ENCODE measurements around the gene MRPL23. TPM values are rescaled to one million over a fixed set of nuclear protein-coding genes. Genes with fewer than 3 reads are reported as not detected.

MRPL23 gene
- total RNA-seq, 1 donor from 2014 or later = 148 TPM

DNA sequence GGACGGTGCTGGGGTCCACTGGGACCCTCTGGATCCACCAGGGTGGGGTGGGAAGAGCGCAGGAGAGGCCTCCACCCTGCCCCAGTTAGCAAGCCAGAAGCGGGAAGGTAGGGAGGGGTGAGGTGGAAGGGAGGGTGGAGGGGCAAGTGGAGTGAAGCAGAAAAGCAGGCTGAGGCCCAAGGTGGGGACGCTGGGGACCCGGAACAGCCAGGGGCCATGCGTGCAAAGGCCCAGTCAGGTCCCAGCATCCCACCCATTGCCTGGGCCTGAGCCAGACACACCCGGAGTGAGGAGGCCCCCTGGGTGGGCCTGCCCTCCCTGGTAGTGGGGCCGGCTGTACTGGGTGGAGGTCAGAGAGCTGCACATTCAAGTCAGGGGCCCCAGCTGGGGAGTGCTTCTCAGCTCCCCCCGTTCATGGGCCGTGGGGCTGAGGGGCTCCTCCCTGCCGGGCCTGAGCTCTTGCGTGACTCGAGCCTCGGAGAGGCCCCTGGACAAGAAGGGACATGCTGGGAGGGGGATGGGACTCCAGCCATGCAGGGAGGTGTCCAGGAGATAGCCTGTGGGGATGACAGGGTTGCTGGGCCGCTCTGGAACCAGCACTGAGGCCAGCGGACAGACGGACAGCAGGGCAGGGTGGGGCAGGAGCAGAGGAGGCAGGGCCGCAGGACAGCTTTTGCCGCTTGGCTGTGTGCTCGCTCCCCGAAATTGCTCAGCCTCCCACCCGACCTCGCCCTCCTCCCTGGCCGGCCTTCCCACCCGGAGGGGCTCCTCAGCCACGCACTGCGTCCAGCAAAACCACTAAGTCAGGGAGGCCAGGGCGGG is 19.9 kb upstream of the MRPL23 start:
- peaks cover 58% of the 10 kb centered on the region for H3K4me1 ChIP-seq
- no peaks in the 10 kb centered on the region for H3K27me3 ChIP-seq
- peak overlapping the region; percentile 68 for H3K27ac ChIP-seq
- no peak overlapping the region for H3K4me3 ChIP-seq
- TF ChIP-seq POLR2A (IDR thresholded peaks at IDR 0.05) = no peak
- TF ChIP-seq, protein P1, sequence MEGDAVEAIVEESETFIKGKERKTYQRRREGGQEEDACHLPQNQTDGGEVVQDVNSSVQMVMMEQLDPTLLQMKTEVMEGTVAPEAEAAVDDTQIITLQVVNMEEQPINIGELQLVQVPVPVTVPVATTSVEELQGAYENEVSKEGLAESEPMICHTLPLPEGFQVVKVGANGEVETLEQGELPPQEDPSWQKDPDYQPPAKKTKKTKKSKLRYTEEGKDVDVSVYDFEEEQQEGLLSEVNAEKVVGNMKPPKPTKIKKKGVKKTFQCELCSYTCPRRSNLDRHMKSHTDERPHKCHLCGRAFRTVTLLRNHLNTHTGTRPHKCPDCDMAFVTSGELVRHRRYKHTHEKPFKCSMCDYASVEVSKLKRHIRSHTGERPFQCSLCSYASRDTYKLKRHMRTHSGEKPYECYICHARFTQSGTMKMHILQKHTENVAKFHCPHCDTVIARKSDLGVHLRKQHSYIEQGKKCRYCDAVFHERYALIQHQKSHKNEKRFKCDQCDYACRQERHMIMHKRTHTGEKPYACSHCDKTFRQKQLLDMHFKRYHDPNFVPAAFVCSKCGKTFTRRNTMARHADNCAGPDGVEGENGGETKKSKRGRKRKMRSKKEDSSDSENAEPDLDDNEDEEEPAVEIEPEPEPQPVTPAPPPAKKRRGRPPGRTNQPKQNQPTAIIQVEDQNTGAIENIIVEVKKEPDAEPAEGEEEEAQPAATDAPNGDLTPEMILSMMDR (IDR thresholded peaks at IDR 0.05) = no peak
- no peak for TF ChIP-seq POLR2AphosphoS5 (IDR thresholded peaks at IDR 0.05; ENCODE audit: insufficient read depth in 1 of 2, low read depth in 1 of 2)
- H3K36me3 ChIP-seq = no peaks in the 10 kb centered on the region
- no peaks in the 10 kb centered on the region for H3K9me3 ChIP-seq
- intact Hi-C loops (cut with DNase I) = no loop called here
- DNase-seq (ENCODE audit: extremely low spot score in 2 of 2) = no peak

DNA sequence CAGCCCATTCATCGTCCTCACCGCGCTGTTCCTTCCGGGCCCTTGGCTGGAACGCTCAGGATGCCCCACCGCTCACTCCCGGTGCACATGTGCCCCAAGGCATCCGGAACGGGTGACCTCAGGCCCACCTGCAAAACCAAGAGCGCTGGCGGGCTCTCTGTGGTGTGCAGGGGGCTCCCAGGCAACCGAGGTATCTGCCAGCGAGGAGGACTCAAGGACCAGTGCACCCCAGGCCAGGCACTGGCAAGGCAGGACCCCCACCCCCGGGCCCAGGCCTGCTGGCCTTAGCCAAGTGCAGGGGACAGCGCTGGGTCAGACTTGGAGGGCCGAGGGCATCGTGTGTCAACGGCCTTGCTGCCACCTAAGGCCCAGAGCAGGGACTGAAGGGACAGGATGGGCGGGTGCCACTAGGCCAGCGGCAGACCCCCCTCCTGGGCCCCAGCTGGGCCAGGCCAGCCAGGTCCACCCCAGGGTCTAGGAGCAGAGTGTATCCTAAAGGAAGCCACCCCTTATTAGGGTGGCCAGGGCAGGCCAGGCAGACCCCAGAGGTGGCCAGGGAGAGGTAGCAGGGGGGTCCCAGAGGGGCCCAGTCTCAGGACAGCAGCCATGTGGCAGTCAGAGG is 19.2 kb upstream of the MRPL23 start:
- no peaks in the 10 kb centered on the region for H3K36me3 ChIP-seq
- H3K9me3 ChIP-seq = no peaks in the 10 kb centered on the region
- peaks cover 52% of the 10 kb centered on the region for H3K4me1 ChIP-seq
- H3K27ac ChIP-seq = peak overlapping the region; percentile 68
- intact Hi-C loops (cut with DNase I) = no loop called here
- TF ChIP-seq, protein P1 (IDR thresholded peaks at IDR 0.05) = no peak
- no peak for TF ChIP-seq POLR2A (IDR thresholded peaks at IDR 0.05)
- no peak for TF ChIP-seq POLR2AphosphoS5 (IDR thresholded peaks at IDR 0.05; ENCODE audit: insufficient read depth in 1 of 2, low read depth in 1 of 2)
- H3K27me3 ChIP-seq = no peaks in the 10 kb centered on the region
- DNase-seq (ENCODE audit: extremely low spot score in 2 of 2) = no peak
- H3K4me3 ChIP-seq = no peak overlapping the region

DNA sequence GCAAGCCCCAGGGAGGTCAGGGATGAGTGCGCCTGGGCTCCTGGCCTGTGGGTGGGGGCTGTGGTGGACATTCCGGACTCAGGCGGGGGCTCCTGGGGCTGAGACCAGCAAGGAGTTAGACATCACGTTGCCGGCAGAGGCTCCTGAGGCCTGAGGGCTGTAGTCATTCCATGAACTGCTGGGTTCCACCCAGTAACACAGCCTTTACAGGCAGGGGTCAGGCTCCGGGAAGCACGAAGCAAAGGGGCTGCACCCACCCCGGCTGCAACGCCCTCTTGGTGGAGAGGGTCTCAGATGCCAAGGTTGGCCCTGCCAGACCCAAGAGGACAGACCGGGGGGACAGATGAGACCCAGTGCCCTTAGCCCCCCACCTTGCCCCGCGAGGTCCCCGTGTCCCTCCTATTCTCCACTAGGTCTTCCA is 18.7 kb upstream of the MRPL23 start:
- intact Hi-C loops (cut with DNase I) = no loop called here
- Histone ChIP-seq H3K4me3 (no peak overlapping the region), H3K27ac (peak overlapping the region; percentile 68), H3K4me1 (peaks cover 52% of the 10 kb centered on the region), H3K9me3 (no peaks in the 10 kb centered on the region), H3K27me3 (no peaks in the 10 kb centered on the region), H3K36me3 (no peaks in the 10 kb centered on the region)
- TF ChIP-seq, protein P1 (IDR thresholded peaks at IDR 0.05) = no peak
- TF ChIP-seq POLR2A (IDR thresholded peaks at IDR 0.05) (no peak), POLR2AphosphoS5 (IDR thresholded peaks at IDR 0.05; ENCODE audit: insufficient read depth in 1 of 2, low read depth in 1 of 2) (no peak)
- no peak for DNase-seq (ENCODE audit: extremely low spot score in 2 of 2)

DNA sequence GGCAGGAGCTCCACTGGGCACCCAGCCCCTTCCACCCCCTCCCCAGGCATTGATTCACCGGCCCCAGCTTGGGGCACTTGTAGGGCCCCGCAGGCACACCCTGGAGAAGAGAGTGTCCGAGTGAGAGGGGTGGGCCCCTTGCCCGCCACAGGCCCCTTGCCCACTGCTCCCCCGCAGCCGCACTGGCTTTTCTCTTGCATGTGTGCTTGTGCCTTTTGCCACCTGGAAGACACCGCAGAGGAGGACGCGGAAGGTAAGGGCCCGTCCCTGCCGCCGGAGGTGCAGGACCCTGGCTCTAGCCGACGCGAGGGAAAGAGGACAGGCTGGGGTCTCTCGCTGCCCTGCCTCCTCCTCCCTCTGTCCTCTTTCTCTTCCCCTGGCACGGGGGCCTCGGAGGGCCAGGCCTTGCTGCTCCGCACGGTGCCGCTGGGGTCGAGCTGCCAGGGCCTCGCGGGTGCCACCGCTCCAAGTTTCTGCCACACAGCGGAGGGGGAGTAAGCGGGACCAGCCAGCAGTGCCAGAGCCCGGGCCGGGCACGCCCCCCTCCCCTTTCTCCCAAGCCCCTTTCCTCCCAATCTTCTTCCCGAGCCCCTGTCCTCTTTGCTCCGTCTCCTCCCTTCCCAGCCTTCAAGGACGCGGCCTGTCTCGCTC is 18.1 kb upstream of the MRPL23 start:
- Histone ChIP-seq H3K4me1 (peaks cover 52% of the 10 kb centered on the region), H3K4me3 (no peak overlapping the region), H3K27me3 (no peaks in the 10 kb centered on the region), H3K36me3 (no peaks in the 10 kb centered on the region), H3K9me3 (no peaks in the 10 kb centered on the region), H3K27ac (no peak overlapping the region)
- intact Hi-C loops (cut with DNase I) = no loop called here
- TF ChIP-seq POLR2A (IDR thresholded peaks at IDR 0.05) = no peak
- no peak for TF ChIP-seq POLR2AphosphoS5 (IDR thresholded peaks at IDR 0.05; ENCODE audit: insufficient read depth in 1 of 2, low read depth in 1 of 2)
- no peak for DNase-seq (ENCODE audit: extremely low spot score in 2 of 2)

DNA sequence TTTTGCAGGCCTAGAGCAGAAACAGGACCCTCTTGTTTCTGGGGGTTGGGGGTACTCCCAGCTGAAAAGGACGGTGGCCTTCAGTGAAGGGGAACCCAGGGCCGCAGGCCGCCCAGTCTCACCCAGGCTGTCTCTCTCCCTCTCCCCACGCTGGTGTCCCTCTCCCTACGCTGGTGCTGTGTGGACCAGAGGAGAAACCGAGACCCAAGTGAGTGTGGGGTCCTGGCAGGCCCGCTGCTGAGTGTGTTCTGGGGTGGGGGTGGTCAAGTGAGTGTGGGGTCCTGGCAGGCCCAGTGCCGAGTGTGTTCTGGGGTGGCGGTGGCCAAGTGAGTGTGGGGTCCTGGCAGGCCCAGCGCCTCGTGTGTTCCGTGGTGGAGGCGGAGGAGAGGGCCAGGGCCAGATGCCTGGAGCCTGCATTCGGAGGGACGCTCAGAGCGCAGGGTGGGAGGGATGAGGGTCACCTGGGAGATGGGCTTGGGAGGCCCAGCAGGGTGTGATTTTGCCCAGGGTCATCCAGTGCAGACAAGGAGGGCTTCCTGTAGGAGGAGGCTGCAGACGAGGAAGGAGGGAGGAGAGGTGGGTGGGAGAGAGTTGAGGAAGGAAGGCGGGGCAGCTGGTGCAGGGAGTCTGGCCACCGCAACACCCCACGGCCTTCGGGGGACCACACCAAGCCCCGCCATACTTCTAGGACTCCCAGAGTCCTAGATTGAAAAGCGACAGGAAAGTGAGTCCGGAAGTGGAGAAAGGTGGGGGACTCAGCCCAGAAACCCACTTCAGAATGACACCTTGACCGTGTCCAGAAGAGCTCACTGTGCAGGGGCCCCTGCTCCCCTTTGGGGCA is 17.3 kb upstream of the MRPL23 start:
- H3K4me3 ChIP-seq = no peak overlapping the region
- H3K4me1 ChIP-seq = peaks cover 44% of the 10 kb centered on the region
- no peak for DNase-seq (ENCODE audit: extremely low spot score in 2 of 2)
- intact Hi-C loops (cut with DNase I) = no loop called here
- no peaks in the 10 kb centered on the region for H3K27me3 ChIP-seq
- TF ChIP-seq, protein P1 (IDR thresholded peaks at IDR 0.05) = no peak
- TF ChIP-seq POLR2AphosphoS5 (IDR thresholded peaks at IDR 0.05; ENCODE audit: insufficient read depth in 1 of 2, low read depth in 1 of 2) = no peak
- no peak for TF ChIP-seq POLR2A (IDR thresholded peaks at IDR 0.05)
- no peak overlapping the region for H3K27ac ChIP-seq
- H3K36me3 ChIP-seq = no peaks in the 10 kb centered on the region
- H3K9me3 ChIP-seq = no peaks in the 10 kb centered on the region
